RWPE1 (cell line): ENCODE data around the gene NEO1.

ENCODE experiments used
- CTCF ChIA-PET: fragments of 350-600 bp; sonication (Branson Sonifier 250); formaldehyde crosslinking; extraction: SDS; loops from one replicate; lab custom pipeline; 2021; lab: Yijun Ruan, JAX
- POLR2A ChIA-PET: fragments of 400-600 bp; formaldehyde crosslinking; extraction: SDS; loops from one replicate; lab custom pipeline; 2020; ENCODE audit warnings: antibody characterized with exemption; ENCODE audit not compliant: low non-redundant PET; lab: Yijun Ruan, JAX
- DNase-seq: peaks from one replicate; pipeline ENCODE4 v3.0.0; 2012; ENCODE audit warnings: low spot score
- H3K27ac ChIP-seq: fragments of 450-650 bp; 2 replicates; pipeline ENCODE4 v1.5.1; 2017
- TF ChIP-seq, protein P1 (sequence below): fragments of 450-650 bp; conservative IDR thresholded peaks from 2 replicates; pipeline ENCODE4 v1.5.1; 2017; ENCODE audit warnings: low read depth, mild to moderate bottlenecking

NEO1 gene

DNA sequence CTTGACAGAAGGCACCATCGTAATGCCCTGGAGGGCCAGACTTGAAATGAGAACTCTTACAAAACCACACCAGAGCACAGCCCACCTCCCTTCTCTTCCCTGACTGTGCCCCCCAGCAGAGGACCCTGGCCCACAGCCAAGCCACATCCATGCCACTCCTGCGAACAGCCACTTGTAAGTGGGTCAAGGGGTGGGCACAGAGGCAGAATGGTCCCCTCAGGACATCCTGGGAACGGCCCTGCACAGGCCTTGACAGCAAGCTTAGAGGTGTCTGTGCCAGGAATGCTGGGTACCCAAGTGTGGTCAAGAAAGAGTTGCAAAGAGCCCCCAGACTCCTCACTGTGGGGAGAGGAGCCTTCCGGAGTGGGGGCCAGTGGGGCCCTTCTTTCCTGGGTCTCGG, 283.2 kb downstream of the NEO1 start:
- no peak overlapping the region for H3K27ac ChIP-seq
- ChIA-PET POLR2A (no interaction called here), CTCF (no interaction called here)
- no peak for DNase-seq
- TF ChIP-seq, protein P1, sequence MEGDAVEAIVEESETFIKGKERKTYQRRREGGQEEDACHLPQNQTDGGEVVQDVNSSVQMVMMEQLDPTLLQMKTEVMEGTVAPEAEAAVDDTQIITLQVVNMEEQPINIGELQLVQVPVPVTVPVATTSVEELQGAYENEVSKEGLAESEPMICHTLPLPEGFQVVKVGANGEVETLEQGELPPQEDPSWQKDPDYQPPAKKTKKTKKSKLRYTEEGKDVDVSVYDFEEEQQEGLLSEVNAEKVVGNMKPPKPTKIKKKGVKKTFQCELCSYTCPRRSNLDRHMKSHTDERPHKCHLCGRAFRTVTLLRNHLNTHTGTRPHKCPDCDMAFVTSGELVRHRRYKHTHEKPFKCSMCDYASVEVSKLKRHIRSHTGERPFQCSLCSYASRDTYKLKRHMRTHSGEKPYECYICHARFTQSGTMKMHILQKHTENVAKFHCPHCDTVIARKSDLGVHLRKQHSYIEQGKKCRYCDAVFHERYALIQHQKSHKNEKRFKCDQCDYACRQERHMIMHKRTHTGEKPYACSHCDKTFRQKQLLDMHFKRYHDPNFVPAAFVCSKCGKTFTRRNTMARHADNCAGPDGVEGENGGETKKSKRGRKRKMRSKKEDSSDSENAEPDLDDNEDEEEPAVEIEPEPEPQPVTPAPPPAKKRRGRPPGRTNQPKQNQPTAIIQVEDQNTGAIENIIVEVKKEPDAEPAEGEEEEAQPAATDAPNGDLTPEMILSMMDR: no peak

DNA sequence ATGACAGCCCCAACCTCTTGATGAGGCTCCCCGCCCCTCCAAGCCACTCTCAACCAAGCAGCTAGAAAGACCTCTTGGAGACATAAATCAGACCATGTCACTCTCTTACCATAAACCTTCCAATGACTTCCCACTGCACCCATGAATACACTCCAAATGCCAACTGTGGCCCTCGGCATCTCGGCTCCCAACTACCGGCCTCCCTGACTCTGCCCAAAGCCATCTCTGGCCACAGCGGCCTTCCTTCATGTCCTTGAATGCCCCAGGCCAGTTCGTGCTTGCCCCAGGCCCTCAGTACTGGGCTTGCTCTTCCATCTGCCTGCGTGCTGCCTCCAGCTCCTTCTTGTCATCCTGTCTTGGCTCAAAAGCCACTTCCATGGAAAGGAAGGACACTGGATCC, 284.5 kb downstream of the NEO1 start:
- no peak overlapping the region for H3K27ac ChIP-seq
- POLR2A ChIA-PET: no interaction called here
- TF ChIP-seq, protein P1: no peak
- CTCF ChIA-PET: interaction anchor here (0.6 kb wide), 1 partner anchor 159 kb away, joined by 5 read pairs; no protein-coding TSS in a partner anchor
- DNase-seq: no peak

DNA sequence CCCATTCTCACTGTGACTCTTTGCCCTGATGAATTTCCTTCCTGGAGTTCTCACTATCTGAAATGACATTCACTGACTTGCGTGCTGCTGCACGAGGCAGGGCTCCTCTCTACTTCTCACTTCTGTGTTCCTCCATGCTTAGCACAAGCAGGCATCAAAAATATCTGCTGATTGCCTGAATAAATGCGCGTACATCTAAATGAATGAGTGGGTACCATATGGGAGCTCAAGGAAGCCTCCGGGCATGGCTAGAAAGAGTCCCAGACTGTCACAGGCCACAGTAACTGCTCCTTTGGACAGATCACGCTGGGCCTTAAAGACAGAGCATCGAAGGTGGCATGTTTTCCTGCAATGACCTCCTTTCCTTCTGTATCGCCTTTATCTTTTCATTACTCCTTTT, 284.9 kb downstream of the NEO1 start:
- TF ChIP-seq, protein P1: no peak
- no peak for DNase-seq
- ChIA-PET CTCF (interaction anchor here (0.6 kb wide), 2 partner anchors 10 to 158 kb away, joined by 4 to 5 read pairs; no protein-coding TSS in a partner anchor), POLR2A (no interaction called here)
- H3K27ac ChIP-seq: no peak overlapping the region

DNA sequence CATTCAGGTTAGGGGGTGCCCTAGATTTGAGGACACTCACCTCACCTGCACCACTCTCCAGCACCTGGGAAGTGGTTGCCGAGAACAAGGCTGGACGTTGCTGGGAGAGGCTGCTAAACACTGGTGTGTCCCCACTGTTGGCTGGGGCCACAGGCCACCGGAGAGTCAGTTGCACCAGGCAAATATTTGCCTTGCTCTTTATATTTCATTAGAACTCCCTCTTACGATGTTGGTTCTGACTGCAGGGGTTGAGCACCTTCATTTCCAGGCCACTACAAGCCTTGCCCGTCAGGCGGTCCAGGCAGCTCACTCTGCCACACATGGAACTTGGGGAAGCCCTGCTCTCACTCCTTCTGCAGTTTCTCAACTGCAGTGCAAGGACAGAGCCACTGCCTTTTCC, 285.8 kb downstream of the NEO1 start:
- ChIA-PET POLR2A (no interaction called here), CTCF (interaction anchor here (0.6 kb wide), 1 partner anchor 9 kb away, joined by 4 read pairs; no protein-coding TSS in a partner anchor)
- no peak for DNase-seq
- TF ChIP-seq, protein P1: no peak
- no peak overlapping the region for H3K27ac ChIP-seq

DNA sequence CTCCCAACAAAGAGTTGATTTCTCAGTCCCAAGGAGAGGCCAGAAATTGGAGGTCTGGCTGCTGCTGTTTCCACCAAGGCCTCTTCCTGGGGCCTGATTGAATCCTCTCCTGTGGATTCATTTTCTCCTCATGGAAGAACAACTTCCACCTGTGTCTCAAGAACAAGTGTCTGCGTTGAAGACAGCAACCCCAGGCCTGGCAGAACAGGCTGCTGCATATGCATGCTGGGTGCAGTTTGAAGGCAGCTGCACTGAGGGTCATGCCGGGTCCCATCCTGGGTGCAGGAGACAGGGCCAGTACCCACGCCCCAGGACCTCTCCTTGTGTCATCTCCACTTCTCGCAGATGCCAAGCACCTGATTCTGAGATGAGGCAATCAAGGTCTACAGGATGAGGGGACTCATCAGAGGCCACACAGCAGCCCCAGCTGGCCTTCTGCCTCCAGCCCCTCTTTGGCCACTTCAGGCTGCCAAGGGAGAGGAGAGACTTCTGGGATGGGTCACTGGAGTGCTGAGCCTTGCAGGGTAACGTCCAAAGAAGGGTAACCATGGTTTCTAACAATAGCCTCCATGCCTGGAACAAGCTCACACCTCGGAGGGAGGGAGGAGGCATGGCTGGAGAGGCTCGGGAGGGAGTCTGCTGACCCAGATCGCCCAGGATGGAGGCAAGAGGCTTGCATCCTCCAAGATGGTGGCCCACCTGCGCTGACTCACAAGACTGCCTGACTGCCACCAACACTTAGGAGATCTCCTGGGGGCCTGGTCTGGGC, 286.5 kb downstream of the NEO1 start:
- TF ChIP-seq, protein P1: no peak
- POLR2A ChIA-PET: interaction anchor here (0.6 kb wide), 2 partner anchors 17 to 559 kb away, joined by 3 read pairs; no protein-coding TSS in a partner anchor
- DNase-seq: no peak
- CTCF ChIA-PET: interaction anchor here (0.6 kb wide), 3 partner anchors 10 to 75 kb away, joined by 3 read pairs; no protein-coding TSS in a partner anchor
- H3K27ac ChIP-seq: no peak overlapping the region

DNA sequence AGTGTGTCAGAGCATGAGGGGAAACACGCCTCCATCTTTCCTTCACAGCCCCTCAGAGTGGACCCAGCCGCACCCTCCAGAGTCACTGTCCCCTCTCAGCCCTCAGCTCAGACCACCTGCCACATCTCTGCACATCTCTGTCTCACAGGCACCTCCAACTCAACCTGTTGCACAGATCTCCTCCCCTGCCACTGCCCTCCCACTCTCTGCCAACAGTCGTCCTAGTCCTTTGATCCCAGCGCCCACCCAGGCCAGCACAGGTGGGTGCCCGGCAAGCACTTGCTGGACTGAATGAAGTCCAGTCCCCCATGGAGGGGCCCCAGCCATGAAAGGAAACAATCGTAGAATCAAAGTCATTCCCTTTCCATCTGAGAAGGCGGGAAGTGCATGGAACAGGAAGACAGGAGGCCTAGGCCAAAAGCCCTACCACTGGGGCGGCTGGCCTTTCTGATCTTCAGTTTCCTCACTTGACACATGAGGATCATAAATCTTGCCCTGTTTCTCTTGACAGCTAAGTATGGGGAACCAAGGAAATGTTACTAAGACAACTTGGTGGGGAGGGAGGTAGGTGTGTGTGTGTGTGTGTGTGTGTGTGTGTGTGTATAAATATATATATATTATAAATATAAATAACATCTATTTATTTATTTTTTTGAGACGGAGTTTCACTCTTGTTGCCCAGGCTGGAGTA, 288.4 kb downstream of the NEO1 start:
- no peak overlapping the region for H3K27ac ChIP-seq
- DNase-seq: no peak
- CTCF ChIA-PET: no interaction called here
- TF ChIP-seq, protein P1: no peak
- POLR2A ChIA-PET: no interaction called here
